Dermis microvascular lymphatic vessel endothelial cell (primary cell): ENCODE results near the gene FLVCR1. TPM values are rescaled to one million over a fixed set of nuclear protein-coding genes. Genes with fewer than 3 reads are reported as not detected.
"Not testable (repeated sequence)": the region's sequence is repeated elsewhere in the genome, so short reads cannot be mapped to it uniquely, and the experiment has no call there.

Experiments used
- DNase-seq, 2 donors: peaks; one replicate each; pipeline versions ENCODE4 v3.0.0 to v3.0.0-alpha.2; 2010; ENCODE audit warnings: low read depth in 2 of 2
- total RNA-seq: library from RNA; depleted of rRNA; stranded (reverse); fragments of >200 nt; gene quantifications from 2 replicates; pipeline ENCODE4 v1.2.1, GENCODE V29; 2014

FLVCR1 gene
- 6.9 and 11.3 TPM in 2 replicates for total RNA-seq

DNA sequence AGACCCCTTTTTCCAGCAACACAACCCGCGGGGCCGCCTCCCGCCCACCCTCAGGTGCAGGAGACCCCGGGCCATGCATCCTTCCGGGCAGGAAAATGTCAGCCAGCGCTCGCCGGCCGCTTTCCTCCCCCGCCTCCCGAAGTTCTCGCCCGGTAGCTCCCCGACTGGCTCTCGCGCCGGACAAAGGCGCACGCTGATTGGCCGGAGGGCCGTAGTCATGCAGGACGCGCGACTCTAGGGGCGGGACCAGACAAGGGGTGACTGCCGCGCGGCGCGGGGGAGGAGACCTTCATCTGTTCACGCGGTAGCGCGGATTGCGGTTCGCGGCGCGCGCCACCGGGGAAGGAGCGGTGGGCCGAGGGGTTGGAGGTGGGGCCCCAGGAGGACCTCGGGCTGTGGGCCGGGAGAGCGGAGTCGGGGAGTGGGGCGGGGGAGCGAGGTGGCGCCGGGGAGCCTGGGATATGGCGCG, at the start of gene FLVCR1:
FLVCR1 (plus strand) TSS at position 284 of the 469 bp plus-strand sequence; CDS start at position 462, 178 bp downstream.
- DNase-seq, result peak; percentile 90 to 96

DNA sequence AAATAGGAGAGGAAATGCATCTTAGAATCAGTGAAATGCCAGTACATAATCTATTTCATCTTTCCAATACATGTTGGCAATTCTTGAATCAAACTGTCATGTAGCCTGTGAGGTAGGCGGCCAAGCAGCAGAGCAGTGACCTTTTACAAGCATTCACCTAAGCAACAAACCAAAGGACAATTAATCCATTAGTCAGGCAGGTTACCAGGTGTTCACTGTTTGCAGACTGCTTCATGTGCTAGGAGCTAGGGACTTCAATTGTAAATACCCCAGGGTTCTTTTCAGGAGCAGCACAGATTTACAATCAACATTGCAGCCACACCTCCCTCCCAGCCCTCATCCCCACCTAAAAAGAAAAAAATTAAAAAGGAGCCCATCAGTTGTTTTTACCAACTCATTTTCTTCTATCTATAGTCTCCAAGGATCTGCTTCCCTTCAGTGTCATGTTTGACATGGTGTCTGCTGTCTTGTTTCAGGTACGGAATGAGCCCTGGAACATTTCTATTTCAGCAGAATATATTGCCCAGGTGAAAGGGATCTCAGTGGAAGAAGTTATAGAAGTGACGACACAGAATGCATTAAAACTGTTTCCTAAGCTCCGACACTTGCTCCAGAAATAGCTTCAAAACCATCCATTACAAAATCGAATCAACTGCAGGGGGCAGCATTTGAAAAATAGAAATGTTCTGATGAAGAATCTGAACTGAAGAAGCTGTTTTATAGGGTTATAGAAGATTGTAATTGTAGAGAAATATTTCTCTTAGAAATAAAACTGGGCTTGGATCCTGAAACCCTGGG, 43.3 kb upstream of the FLVCR1 start:
- peak in 1 of 2 donors; percentile 19 for DNase-seq

DNA sequence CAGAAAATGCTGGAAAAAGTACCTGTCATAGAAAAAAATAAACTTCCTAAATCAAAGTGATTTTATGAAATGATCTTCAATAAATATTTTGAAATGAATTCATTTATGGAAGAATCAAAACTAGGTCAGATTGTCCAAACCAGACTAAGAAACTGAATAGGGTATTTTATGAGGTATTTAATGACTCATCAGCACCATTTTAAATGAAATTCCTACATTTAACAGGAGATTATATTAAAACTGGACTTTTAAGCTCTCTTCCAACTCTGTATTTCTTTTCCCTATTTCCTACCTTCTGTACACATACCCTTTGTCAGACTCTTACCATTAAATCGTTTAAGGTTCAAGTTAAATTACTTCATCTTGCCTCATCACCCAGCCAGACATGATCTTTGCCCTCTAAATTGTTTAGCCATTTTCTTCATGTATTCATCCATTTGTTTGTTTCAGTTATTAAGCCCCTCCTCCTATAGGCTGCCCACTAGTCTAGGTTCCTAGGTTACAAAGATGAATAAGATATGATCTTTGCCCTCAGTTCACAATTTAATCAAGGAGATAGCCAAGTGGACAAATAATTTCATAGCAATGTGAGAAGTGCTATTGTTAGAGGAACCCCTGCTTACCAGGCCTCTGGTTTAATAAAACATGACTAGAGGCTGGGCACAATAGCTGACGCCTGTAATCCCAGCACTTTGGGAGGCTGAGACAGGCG, 41.4 kb upstream of the FLVCR1 start:
- no peak for DNase-seq

DNA sequence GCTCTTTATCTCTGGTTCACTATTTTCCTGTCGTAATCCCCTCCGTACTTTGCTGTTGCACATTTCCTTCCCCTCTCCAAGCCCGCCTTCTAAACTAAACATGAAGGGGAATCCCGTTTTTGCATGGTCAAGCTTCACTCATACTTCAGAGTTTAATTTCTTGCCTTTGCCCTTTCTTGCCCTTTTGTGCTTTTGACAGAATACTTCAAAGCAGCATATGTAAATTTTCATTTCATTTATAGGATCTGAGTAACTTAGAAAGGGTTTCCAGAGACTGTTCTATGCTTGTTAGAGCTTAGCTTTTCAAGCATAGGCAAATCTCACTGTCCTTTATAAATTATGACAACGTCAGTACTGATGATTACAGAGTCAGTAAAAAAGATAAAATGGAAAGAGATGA, 38.3 kb upstream of the FLVCR1 start:
- DNase-seq, result peak; percentile 45 to 65

DNA sequence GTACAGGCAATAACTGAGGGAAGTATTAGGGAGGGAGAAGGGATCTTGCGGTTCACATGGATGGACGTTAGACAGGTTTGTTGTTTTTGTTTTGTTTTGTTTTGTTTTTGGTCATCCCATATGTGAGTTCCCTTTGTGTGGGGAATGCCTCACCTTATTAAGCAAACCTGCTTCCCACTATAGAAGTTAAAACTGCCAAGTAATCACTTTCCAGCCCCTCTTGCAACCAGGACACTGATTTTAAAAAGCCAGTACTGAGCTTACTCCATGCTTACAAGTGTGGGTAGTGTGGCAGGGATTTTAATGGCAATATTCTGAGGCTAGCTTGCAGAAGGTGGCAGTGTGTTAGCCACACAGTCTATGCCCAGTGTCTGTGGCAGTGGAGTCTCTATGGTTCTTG, 37.1 kb upstream of the FLVCR1 start:
- no peak for DNase-seq

DNA sequence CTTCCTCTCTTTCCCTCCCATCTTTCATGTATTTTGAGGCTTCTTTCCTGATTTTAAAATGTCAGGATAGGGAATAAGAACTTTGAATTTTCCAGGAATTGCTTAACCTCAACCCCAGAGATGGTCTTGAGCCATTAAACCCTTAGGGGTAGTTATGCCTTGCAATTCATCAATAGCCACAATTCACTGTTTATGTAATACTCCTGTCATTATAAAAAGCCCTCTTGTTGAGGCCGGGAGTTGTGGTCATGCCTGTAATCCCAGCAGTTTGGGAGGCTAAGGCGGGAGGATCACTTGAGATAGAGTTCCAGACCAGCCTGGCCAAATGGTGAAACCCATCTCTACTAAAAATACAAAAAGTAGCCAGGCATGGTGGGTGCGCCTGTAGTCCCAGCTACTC, 35.1 kb upstream of the FLVCR1 start:
- DNase-seq, result no peak

DNA sequence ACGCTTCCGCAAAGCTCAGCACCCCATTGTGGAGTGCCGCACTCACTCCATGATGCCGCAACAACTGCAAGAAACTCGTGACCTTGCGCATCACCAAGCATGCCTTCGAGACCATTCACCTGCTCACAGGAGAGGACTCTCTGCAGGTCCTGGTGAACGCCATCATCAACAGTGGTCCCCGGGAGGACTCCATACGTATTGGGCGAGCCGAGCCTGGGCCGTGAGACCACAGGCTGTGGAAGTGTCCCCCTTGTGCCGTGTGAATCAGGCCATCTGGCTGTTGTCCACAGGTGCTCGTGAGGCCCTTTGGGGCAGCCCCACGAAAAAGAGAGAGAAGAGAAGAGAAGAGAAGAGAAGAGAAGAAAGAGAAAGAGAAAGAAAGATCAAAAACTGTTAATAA, 33.9 kb upstream of the FLVCR1 start:
- no peak for DNase-seq

DNA sequence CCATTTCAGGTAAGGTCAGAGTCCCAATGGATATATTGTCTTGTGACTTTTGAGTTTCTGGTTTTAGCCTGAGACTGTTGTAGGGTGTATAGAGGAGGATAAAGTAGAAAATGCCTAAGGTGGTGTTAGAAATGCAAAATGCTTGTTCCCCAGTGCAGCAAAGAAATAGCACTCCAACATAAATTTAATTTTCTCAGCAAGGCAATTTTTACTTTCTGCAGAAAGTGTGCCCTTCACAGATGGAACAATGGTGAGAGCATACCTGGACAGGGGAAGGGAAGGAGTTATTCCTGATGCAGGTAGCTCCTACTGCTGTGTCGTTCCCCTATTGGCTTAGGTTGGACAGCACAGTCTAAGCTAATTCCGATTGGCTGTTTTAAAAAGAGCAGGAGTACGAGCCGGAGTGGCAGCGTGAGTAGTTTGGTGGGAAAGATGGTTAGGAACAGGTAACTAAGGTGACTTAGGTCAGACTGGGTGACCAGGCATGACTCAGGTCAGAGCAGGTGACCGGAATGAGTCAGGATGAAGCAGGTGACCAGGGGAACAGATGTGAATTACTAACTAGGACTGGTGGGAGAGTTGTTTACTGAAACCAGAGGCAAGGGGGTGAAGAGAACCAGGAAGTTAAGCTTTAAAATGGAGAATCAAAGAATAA, 32.1 kb upstream of the FLVCR1 start:
- DNase-seq, result no peak

DNA sequence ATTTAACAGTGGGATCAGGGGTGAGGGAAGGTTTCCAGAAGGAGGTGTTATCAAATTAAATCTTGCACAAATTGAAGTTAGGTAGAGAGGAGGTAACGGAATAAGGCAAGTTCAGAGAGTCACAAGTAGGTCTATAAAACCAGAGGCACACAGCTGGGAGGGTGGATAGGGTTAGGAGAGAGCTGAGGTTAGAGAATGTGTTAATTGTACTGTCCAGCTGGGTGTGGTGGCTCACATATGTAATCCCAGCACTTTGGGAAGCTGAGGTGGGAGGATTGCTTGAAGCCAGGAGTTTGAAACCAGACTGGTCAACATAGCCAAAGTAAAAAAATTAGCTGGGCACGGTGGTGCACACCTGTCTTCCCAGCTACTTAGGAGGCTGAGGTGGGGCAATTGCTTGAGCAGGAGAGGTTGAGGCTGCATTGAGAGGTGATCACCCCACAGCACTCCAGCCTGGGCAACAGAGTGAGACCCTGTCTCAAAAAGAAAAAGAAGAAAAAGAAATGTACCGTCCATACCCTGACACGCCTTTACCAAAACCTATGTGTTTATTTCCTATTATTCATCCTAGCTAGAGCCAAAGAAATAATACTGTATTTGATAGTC, 30.8 kb upstream of the FLVCR1 start:
- no peak for DNase-seq

DNA sequence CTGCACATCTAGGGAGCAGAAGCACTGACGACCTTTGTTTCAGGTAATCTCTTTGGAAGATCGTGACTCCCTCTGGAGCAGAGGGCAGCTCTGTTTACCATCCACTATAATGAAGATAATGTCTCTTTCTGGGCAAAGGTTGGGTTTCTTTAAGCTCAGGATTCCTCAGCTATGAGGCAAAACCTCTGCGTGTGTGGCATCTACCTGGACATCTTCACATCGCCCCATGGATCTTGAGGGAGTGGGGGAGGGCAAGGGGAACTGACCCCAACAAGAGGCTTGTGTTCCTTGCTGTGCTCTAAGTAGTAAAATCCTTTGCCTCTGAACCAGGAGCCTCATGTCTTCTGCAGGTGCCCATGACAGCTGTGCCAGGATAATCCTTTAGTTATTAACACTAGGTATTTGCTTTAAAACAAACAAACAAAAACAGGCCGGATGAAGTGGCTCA, 30.2 kb upstream of the FLVCR1 start:
- no peak for DNase-seq

DNA sequence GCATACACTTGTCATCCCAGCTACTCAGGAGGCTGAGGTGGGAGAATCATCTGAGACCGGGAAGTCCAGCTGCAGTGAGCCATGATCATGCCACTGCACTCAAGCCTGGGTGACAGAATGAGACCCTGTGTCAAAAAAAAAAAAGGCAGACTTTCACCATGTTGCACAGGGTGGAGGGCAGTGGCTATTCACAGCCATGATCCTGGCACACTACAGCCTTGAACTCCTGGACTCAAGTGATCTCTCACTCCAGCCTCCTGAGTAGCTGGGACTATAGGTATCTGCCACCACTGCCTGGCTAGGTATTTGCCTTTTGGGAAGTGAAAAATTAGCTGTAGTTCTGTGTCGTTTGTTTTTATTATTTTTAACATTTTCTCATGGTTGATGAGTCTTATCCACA, 29.7 kb upstream of the FLVCR1 start:
- DNase-seq, result no peak

DNA sequence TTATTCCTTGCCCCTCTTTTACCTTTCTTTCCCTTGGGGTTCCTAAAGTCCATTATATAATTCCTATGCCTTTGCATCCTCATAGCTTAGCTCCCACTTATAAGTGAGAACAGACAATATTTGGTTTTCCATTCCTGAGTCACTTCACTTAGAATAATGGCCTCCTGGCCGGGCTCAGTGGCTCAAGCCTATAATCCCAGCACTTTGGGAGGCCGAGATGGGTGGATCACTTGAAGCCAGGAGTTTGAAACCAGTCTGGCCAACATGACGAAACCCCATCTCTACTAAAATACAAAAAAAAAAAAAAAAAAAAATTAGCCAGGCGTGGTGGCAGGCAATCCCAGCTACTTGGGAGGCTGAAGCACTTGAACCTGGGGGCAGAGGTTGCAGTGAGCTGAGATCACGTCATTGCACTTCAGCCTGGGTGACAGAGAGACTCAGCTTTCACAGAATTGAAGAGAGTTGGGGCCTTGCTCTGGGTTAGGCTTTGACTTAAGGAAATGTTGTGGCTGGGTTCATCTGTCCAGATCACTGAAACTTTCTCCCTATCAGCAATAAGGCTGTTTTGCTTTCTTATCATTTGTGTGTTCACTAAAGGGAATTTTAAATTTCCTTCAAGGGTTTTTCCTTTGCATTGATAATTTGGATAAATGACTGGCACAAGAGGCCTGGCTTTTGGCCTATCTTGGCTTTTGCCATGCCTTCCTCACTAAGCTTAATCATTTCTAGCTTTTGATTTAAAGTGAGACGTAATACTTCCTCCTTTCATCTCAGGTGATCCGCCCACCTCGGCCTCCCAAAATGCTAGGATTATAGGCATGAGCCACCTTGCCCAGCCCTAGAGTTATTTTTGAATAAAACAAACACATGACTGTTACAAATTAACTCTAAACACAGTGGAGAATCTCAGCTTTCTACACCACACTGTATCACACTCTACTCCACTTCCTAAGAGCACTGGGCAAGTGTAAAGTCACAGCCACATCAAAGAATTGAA, 24.6 kb upstream of the FLVCR1 start:
- DNase-seq, result not testable (repeated sequence)

DNA sequence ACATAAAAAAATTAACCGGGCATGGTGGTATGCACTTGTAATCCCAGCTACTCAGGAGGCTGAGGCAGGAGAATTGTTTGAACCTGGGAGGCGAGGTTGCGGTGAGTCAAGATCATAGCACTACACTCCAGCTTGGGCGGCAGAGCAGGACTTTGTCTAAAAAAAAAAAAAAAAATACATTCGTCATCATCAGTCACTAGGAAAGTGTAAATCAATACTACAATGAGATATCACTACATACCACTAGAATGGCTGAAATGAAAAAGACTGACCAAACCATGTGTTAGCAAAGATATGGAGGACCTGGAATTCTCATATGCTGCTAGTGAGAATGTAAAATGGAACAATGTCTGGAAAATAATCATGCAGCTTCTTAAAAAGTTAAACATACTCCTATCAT, 19.9 kb upstream of the FLVCR1 start:
- DNase-seq, result no peak

DNA sequence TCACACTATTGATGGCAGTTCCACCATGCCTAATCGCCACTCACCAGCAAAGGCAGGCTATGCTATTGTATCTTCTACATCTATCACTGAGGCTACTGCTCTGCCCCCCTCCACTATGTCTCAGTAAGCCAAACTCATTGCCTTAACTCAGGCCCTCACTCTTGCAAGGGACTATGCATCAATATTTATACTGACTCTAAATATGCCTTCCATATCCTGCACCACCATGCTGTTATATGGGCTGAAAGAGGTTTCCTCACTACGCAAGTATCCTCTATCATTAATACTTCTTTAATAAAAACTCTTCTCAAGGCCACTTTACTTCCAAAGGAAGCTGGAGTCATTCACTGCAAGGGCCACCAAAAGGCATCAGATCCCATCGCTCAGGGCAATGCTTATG, 13.6 kb upstream of the FLVCR1 start:
- DNase-seq, result not testable (repeated sequence)

DNA sequence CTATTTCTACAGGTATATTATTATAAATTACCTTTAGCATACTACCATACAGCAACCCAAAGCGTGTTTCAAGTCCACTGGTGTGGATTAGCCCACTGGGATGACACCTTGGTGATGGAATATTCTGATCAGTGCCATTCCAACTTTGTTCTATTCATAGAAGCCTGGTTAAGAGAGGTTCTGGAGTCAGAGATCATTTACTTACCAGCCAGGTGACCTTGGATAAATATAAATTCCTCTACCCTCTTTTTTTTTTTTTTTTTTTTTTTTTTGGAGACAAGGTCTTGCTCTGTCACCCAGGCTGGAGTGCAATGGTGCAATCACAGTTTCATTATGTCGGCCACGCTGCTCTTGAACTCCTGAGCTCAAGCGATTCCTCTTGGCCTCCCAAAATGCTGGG, 10.5 kb upstream of the FLVCR1 start, which contains the start of gene SPATA45:
SPATA45 (minus strand) TSS at position 101 of the 400 bp plus-strand sequence. CDS start 11,500 bp downstream, outside the sequence.
- no peak for DNase-seq

DNA sequence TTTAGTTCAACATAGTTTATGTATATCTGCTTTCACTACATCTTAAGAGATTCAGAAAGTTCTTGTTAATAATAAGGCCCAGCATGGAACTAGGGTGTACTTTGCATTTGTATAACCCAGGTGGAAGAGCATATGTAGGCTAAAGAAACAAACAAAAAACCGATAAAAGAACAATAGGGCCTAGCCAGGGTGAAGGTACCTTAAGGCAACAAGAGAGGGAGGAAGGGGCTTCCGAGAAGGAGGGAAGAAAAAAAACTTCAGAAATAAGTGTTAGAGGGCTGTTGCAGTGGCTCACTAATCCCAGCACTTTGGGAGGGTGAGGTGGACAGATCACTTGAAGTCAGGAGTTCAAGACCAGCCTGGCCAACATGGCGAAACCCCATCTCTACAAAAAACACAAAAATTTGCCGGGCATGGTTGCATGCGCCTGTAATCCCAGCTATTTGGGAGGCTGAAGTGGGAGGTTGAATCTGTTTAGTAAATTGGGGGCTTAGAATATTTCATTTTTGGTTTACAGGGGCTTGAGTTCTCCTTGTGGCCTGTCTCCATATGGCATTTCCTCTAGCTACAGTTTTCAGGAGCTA, 5.9 kb upstream of the FLVCR1 start:
- no peak for DNase-seq

DNA sequence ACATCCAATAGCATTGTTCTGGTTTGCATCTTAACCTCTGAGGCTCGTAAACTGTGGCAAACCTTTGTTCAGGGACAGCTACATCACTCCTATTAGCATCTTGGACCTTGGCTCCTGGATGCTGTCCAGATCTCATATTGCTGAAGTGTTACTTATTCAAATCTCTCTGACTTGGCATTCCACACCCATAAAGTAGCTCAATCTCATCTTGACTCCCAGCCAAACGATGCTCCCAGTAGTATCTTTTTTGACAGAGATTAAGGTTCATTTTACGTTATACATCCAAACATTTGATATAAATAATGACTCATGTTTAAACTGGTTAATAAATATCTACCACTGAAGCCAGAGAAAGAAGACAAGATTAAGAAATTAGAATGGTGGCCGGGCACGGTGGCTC, 4.4 kb upstream of the FLVCR1 start:
- no peak for DNase-seq

DNA sequence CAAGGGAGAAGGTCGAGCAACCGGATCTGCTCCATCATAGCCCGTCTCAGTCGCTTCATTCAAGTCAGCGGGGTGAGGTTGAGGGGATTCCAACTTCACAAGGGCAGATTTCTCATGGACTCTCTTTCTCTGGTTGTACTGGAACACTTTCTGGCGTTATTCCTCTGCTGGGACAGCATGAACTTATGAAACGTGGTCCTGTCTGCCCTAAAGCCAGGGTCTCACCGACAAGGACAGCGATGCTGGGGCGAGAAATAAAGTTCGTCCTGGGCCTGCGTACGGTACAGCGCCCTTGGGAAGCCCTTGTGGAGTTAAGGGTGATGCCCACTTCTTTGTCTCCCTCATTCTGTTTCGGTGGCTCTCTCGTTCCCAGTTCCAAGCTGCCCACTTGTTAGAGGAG, 1.3 kb upstream of the FLVCR1 start:
- no peak for DNase-seq

DNA sequence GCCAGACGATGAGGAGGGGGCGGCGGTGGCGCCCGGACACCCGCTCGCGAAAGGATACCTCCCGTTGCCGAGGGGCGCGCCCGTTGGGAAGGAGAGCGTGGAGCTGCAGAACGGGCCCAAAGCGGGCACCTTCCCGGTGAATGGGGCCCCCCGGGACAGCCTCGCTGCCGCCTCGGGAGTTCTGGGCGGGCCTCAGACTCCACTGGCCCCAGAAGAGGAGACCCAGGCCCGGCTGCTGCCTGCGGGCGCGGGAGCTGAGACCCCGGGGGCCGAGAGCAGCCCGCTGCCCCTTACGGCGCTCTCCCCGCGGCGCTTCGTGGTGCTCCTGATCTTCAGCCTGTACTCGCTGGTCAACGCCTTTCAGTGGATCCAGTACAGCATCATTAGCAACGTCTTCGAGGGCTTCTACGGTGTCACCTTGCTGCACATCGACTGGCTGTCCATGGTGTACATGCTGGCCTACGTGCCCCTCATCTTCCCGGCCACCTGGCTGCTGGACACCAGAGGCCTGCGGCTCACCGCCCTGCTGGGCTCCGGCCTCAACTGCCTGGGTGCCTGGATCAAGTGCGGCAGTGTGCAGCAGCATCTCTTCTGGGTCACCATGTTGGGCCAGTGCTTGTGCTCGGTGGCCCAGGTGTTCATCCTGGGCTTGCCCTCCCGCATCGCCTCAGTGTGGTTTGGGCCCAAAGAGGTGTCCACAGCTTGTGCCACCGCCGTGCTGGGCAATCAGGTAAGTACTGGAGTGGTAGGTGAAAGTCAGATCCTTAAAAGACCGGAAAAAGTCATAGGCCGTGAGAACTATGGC, 588 bp downstream of the FLVCR1 start:
- DNase-seq, result peak in 1 of 2 donors; percentile 41
